ENCODE measurements around the gene PKD2.

PKD2 gene

GRCh38 chr4:88060431-88060830 lies 53.0 kb downstream of the PKD2 start:
- Histone ChIP-seq H3K36me3 (replicated peaks) (peaks cover 16% of the 10 kb centered on the region), H3K27me3 (replicated peaks) (no peaks in the 10 kb centered on the region), H3K27ac (no peak overlapping the region), H3K4me3 (ENCODE audit: low read depth, low read length) (no peak overlapping the region)
- TF ChIP-seq CTCF (IDR thresholded peaks at IDR 0.05; ENCODE audit: low read depth, low read length, missing control alignments): no peak
- peak; percentile 24 for DNase-seq
- in situ Hi-C loops (cut with HindIII; ENCODE audit: low pct_ligation_motif_present, low sequenced_read_pairs): no loop called here

GRCh38 chr4:88062311-88062710 lies 54.9 kb downstream of the PKD2 start:
- no peak overlapping the region for H3K27ac ChIP-seq
- H3K36me3 ChIP-seq (replicated peaks): peaks cover 19% of the 10 kb centered on the region
- no peak for TF ChIP-seq CTCF (IDR thresholded peaks at IDR 0.05; ENCODE audit: low read depth, low read length, missing control alignments)
- in situ Hi-C loops (cut with HindIII; ENCODE audit: low pct_ligation_motif_present, low sequenced_read_pairs): no loop called here
- DNase-seq: no peak
- H3K4me3 ChIP-seq (ENCODE audit: low read depth, low read length): no peak overlapping the region
- H3K27me3 ChIP-seq (replicated peaks): no peaks in the 10 kb centered on the region

GRCh38 chr4:88062843-88063242 lies 55.4 kb downstream of the PKD2 start:
- no peak overlapping the region for H3K27ac ChIP-seq

GRCh38 chr4:88063634-88064296 lies 56.3 kb downstream of the PKD2 start:
- H3K4me3 ChIP-seq (ENCODE audit: low read depth, low read length): no peak overlapping the region
- no peak overlapping the region for H3K27ac ChIP-seq
- peaks cover 26% of the 10 kb centered on the region for H3K36me3 ChIP-seq (replicated peaks)
- in situ Hi-C loops (cut with HindIII; ENCODE audit: low pct_ligation_motif_present, low sequenced_read_pairs): no loop called here
- TF ChIP-seq CTCF (IDR thresholded peaks at IDR 0.05; ENCODE audit: low read depth, low read length, missing control alignments): no peak
- DNase-seq: no peak
- no peaks in the 10 kb centered on the region for H3K27me3 ChIP-seq (replicated peaks)

More at GRCh38 chr4:88062843-88063242, 55.4 kb downstream of the PKD2 start:
- Histone ChIP-seq H3K27me3 (replicated peaks) (no peaks in the 10 kb centered on the region), H3K4me3 (ENCODE audit: low read depth, low read length) (no peak overlapping the region), H3K36me3 (replicated peaks) (peaks cover 19% of the 10 kb centered on the region)
- no peak for DNase-seq
- in situ Hi-C loops (cut with HindIII; ENCODE audit: low pct_ligation_motif_present, low sequenced_read_pairs): no loop called here
- TF ChIP-seq CTCF (IDR thresholded peaks at IDR 0.05; ENCODE audit: low read depth, low read length, missing control alignments): no peak

- TF ChIP-seq CTCF (IDR thresholded peaks at IDR 0.05; ENCODE audit: low read depth, low read length, missing control alignments): no peak
- in situ Hi-C loops (cut with HindIII; ENCODE audit: low pct_ligation_motif_present, low sequenced_read_pairs): no loop called here
- Histone ChIP-seq H3K27ac (no peak overlapping the region), H3K4me3 (ENCODE audit: low read depth, low read length) (no peak overlapping the region), H3K27me3 (replicated peaks) (no peaks in the 10 kb centered on the region), H3K36me3 (replicated peaks) (peaks cover 26% of the 10 kb centered on the region)
- DNase-seq: no peak
Measured at GRCh38 chr4:88064410-88064809, 57.0 kb downstream of the PKD2 start.

GRCh38 chr4:88070031-88070430 lies 62.6 kb downstream of the PKD2 start:
- no peak for TF ChIP-seq CTCF (IDR thresholded peaks at IDR 0.05; ENCODE audit: low read depth, low read length, missing control alignments)
- H3K36me3 ChIP-seq (replicated peaks): peaks cover 43% of the 10 kb centered on the region
- no peak overlapping the region for H3K4me3 ChIP-seq (ENCODE audit: low read depth, low read length)

More at GRCh38 chr4:88070031-88070430, 62.6 kb downstream of the PKD2 start:
- Histone ChIP-seq H3K27ac (no peak overlapping the region), H3K27me3 (replicated peaks) (no peaks in the 10 kb centered on the region)
- DNase-seq: no peak
- in situ Hi-C loops (cut with HindIII; ENCODE audit: low pct_ligation_motif_present, low sequenced_read_pairs): no loop called here
